Measurements from ENCODE around the gene PHETA2.
"Not testable (repeated sequence)": the region's sequence is repeated elsewhere in the genome, so short reads cannot be mapped to it uniquely, and the experiment has no call there.

PHETA2 gene

GRCh38 chr22:42070517-42071422 lies 3.3 kb upstream of the PHETA2 start, which contains the start of gene NAGA:
TSS of gene NAGA (minus strand) at chr22:42070812. CDS start at chr22:42070297, 515 bp downstream.
- peak; percentile 98 for DNase-seq

- not testable (repeated sequence) for DNase-seq
Measured at GRCh38 chr22:42071508-42071907, 2.5 kb upstream of the PHETA2 start.

GRCh38 chr22:42072606-42073330 lies 1.3 kb upstream of the PHETA2 start:
- no peak for DNase-seq

GRCh38 chr22:42073621-42074041 lies 417 bp upstream of the PHETA2 start:
- no peak for DNase-seq

GRCh38 chr22:42074846-42075676 lies 1.0 kb downstream of the PHETA2 start:
- DNase-seq = no peak

- DNase-seq = no peak
Measured at GRCh38 chr22:42076764-42077485, 2.9 kb downstream of the PHETA2 start.

- no peak for DNase-seq
Measured at GRCh38 chr22:42077486-42078125, 3.6 kb downstream of the PHETA2 start.

GRCh38 chr22:42078469-42079318 lies 4.6 kb downstream of the PHETA2 start:
- DNase-seq = no peak

GRCh38 chr22:42079319-42080251 lies 5.5 kb downstream of the PHETA2 start, which contains the start of gene SMDT1:
TSS of gene SMDT1 (plus strand) at chr22:42079700. CDS start at chr22:42079769, 69 bp downstream.
- peak; percentile 99 for DNase-seq

- DNase-seq = peak; percentile 63
Measured at GRCh38 chr22:42080287-42080686, 6.2 kb downstream of the PHETA2 start.

GRCh38 chr22:42083119-42083518 lies 9.1 kb downstream of the PHETA2 start:
- DNase-seq = no peak

- no peak for DNase-seq
Measured at GRCh38 chr22:42084874-42085273, 10.8 kb downstream of the PHETA2 start.

- DNase-seq = no peak
Measured at GRCh38 chr22:42086051-42086450, 12.0 kb downstream of the PHETA2 start.

GRCh38 chr22:42090596-42091454 lies 16.8 kb downstream of the PHETA2 start, which contains the start of gene NDUFA6:
TSS of gene NDUFA6 (minus strand) at chr22:42090772. CDS start at chr22:42090744, 28 bp downstream.
- DNase-seq = peak; percentile 100

- DNase-seq = no peak
Measured at GRCh38 chr22:42091455-42091782, 17.4 kb downstream of the PHETA2 start.

GRCh38 chr22:42101199-42101598 lies 27.2 kb downstream of the PHETA2 start:
- DNase-seq = no peak

- not testable (repeated sequence) for DNase-seq
Measured at GRCh38 chr22:42104332-42104860, 30.3 kb downstream of the PHETA2 start.

- no peak for DNase-seq
Measured at GRCh38 chr22:42108848-42109247, 34.8 kb downstream of the PHETA2 start.

All from NCI-H2171 treated with DMSO at 0.1 percent for 48 hours (cell line).